Bronchial epithelial cell (primary cell): Measurements from ENCODE around the gene CFAP70. TPM values are rescaled to one million over a fixed set of nuclear protein-coding genes. Genes with fewer than 3 reads are reported as not detected.

Experiments used
- DNase-seq: peaks from one replicate; pipeline ENCODE4 v3.0.0-alpha.2; 2010; ENCODE audit warnings: low read depth
- FAIRE-seq: peaks from 2 replicates; lab custom pipeline; 2011; peaks lifted over from hg19 to GRCh38; lab: Jason Lieb, UNC
- H3K27me3 ChIP-seq: 2 replicates; pipeline ENCODE4 v1.5.1; 2011; ENCODE audit warnings: low read length; ENCODE audit not compliant: control insufficient read depth, insufficient read depth
- H3K36me3 ChIP-seq: 2 replicates; pipeline ENCODE4 v1.5.1; 2011; ENCODE audit warnings: low read length; ENCODE audit not compliant: control insufficient read depth, insufficient read depth
- H3K4me3 ChIP-seq: 2 replicates; pipeline ENCODE4 v1.5.1; 2011; ENCODE audit warnings: mild to moderate bottlenecking, low read depth, low read length, control low read depth
- total RNA-seq: library from RNA; depleted of rRNA; stranded (reverse); fragments of >200 nt; gene quantifications from 2 replicates; pipeline ENCODE4 v1.2.1, GENCODE V29; 2014
- TF ChIP-seq, protein P1 (sequence below): IDR thresholded peaks from 2 replicates; pipeline ENCODE4 v1.5.1; 2011; ENCODE audit warnings: mild to moderate bottlenecking, moderate library complexity, low read length, control low read depth, inconsistent platforms; ENCODE audit not compliant: insufficient read depth, severe bottlenecking

CFAP70 gene
- total RNA-seq, 1 donor from 2014 or later: 0.79 TPM

- Histone ChIP-seq H3K36me3 (peaks cover 20% of the 10 kb centered on the region), H3K4me3 (no peak overlapping the region), H3K27me3 (no peaks in the 10 kb centered on the region)
- DNase-seq (no peak), FAIRE-seq (no peak)
- TF ChIP-seq, protein P1, sequence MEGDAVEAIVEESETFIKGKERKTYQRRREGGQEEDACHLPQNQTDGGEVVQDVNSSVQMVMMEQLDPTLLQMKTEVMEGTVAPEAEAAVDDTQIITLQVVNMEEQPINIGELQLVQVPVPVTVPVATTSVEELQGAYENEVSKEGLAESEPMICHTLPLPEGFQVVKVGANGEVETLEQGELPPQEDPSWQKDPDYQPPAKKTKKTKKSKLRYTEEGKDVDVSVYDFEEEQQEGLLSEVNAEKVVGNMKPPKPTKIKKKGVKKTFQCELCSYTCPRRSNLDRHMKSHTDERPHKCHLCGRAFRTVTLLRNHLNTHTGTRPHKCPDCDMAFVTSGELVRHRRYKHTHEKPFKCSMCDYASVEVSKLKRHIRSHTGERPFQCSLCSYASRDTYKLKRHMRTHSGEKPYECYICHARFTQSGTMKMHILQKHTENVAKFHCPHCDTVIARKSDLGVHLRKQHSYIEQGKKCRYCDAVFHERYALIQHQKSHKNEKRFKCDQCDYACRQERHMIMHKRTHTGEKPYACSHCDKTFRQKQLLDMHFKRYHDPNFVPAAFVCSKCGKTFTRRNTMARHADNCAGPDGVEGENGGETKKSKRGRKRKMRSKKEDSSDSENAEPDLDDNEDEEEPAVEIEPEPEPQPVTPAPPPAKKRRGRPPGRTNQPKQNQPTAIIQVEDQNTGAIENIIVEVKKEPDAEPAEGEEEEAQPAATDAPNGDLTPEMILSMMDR: no peak
Observed at GRCh38 chr10:73386583-73386982, 27.9 kb upstream of the CFAP70 start.

GRCh38 chr10:73379064-73379748 lies 20.5 kb upstream of the CFAP70 start:
- no peak for DNase-seq
- peaks cover 10% of the 10 kb centered on the region for H3K36me3 ChIP-seq
- FAIRE-seq: no peak
- H3K27me3 ChIP-seq: no peaks in the 10 kb centered on the region
- TF ChIP-seq, protein P1: no peak
- H3K4me3 ChIP-seq: no peak overlapping the region

DNA sequence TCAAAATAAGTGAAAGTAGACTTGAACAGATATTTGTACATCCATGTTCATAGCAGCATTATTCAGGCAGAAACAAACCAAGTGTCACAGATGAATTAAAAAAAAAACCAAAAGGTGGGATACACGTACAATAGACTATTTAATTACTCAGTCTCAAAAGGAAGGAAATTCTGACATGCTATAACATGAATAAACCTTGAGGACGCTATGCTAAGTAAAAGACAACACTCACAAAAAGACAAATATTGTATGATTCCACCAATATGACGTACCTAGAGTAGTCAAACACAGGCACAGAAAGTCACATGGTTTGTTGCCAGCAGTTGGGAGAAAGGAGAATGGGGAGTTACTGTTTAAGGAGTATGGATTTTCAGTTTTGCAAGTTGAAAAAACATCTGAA lies 18.0 kb upstream of the CFAP70 start:
- FAIRE-seq (no peak), DNase-seq (peak; percentile 96)
- H3K36me3 ChIP-seq: peaks cover 9% of the 10 kb centered on the region
- TF ChIP-seq, protein P1: no peak
- H3K27me3 ChIP-seq: no peaks in the 10 kb centered on the region
- H3K4me3 ChIP-seq: no peak overlapping the region

DNA sequence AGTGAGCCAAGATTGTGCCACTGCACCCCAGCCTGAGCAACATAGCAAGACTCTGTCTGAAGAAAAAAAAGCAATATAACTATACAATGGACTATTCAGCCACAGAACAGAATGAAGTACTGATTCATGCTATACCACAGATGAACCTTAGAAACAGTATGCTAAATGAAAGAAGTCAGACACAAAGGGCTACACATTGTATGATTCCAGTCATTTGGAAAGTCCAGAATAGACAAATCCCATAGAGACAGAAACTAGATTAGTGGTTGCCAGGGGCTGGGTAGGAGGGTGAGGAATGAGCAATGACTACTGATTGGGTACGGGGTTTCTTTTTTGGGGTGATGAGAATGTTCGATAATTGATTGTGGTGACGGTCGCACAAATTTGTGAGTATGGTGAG lies 9.6 kb upstream of the CFAP70 start:
- no peak for FAIRE-seq
- TF ChIP-seq, protein P1: no peak
- Histone ChIP-seq H3K4me3 (no peak overlapping the region), H3K36me3 (peaks cover 3% of the 10 kb centered on the region), H3K27me3 (no peaks in the 10 kb centered on the region)
- DNase-seq: no peak

- no peak overlapping the region for H3K4me3 ChIP-seq
- TF ChIP-seq, protein P1: no peak
- DNase-seq (no peak), FAIRE-seq (no peak)
- H3K36me3 ChIP-seq: peaks cover 3% of the 10 kb centered on the region
- H3K27me3 ChIP-seq: no peaks in the 10 kb centered on the region
Observed at GRCh38 chr10:73366381-73367298, 8.0 kb upstream of the CFAP70 start.
